ENCODE data around the gene TRAPPC12.

TRAPPC12 gene

DNA sequence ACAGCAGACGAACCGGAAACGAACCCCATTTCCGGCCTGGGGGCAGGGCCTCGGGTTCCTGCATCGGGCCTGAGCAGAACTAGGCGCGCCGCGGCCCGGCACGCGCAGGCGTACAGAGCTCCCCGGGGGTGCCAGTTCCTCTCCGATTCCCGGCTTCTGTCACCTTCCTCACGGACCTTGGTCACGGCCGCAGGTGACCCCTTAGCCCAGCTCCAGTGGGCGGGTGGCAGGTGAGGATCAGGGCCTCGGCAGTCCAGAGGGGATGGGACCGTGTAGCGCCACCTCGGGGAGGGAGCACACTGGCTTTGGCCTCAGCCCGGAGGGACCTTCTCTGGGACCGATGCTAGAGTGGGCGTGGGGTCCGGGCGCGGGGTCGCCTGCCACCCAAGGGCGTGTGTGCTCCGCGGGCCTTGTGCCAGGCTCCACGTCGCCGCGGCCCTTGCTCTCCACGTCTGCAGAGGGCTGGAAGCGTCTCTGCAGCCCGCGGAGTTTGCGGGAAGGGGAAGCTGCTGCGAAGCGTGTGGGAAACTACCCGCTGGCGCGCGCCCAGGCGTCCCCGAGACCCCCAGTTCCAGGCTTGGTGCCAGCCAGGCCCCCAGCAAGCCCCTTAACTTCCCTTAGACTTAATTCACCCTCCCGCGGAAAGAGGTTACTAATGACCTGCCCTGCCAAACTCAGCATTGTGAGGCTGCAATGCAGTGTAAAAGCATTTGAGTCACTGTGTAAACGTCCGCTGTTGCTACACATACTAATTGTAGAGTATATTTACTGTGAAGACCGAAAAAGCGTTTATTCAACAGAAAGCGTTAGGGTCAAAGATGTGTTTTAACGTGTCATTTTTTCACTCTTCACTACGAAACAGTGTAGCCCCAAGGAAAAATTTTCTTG lies at the start of gene TRAPPC12:
TRAPPC12 (plus strand) TSS at position 48 of the 888 bp plus-strand sequence. CDS start 7,930 bp downstream, outside the sequence.
- peak within 1 kb of the TSS; percentile 45 for H3K27ac ChIP-seq (ENCODE audit: low read depth, low read length)
- TF ChIP-seq, protein P1, sequence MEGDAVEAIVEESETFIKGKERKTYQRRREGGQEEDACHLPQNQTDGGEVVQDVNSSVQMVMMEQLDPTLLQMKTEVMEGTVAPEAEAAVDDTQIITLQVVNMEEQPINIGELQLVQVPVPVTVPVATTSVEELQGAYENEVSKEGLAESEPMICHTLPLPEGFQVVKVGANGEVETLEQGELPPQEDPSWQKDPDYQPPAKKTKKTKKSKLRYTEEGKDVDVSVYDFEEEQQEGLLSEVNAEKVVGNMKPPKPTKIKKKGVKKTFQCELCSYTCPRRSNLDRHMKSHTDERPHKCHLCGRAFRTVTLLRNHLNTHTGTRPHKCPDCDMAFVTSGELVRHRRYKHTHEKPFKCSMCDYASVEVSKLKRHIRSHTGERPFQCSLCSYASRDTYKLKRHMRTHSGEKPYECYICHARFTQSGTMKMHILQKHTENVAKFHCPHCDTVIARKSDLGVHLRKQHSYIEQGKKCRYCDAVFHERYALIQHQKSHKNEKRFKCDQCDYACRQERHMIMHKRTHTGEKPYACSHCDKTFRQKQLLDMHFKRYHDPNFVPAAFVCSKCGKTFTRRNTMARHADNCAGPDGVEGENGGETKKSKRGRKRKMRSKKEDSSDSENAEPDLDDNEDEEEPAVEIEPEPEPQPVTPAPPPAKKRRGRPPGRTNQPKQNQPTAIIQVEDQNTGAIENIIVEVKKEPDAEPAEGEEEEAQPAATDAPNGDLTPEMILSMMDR (IDR thresholded peaks at IDR 0.05; ENCODE audit: low read depth, low read length, poor library complexity, severe bottlenecking), result peak; percentile 69
- no peak for TF ChIP-seq EZH2phosphoT487 (IDR thresholded peaks at IDR 0.05; ENCODE audit: borderline replicate concordance, low read length)
- H3K27me3 ChIP-seq (ENCODE audit: control insufficient read depth, low read length), result no peaks in the 10 kb centered on the region
- H3K36me3 ChIP-seq (ENCODE audit: control insufficient read depth, low read length), result peaks cover 30% of the 10 kb centered on the region
- peak within 1 kb of the TSS; percentile 97 for H3K4me3 ChIP-seq (ENCODE audit: low read length)
- H3K79me2 ChIP-seq (ENCODE audit: control insufficient read depth, low read length), result peaks cover 80% of the 10 kb centered on the region
- H3K4me2 ChIP-seq (ENCODE audit: low read length), result peak within 1 kb of the TSS; percentile 92
- H3F3A ChIP-seq (ENCODE audit: control insufficient read depth, insufficient read depth), result no peaks in the 10 kb centered on the region
- H3K4me1 ChIP-seq (ENCODE audit: control insufficient read depth, low read length), result peaks cover 35% of the 10 kb centered on the region
- no peaks in the 10 kb centered on the region for H3K9me3 ChIP-seq (ENCODE audit: control insufficient read depth, insufficient read depth, low read length)
- no peaks in the 10 kb centered on the region for H3K9me2 ChIP-seq (replicated peaks; ENCODE audit: control insufficient read depth, low read length)
- peaks cover 4% of the 10 kb centered on the region; the same call in 1 of the 2 replicates for H4K20me1 ChIP-seq (ENCODE audit: control insufficient read depth, insufficient read depth, low read depth, low read length)

DNA sequence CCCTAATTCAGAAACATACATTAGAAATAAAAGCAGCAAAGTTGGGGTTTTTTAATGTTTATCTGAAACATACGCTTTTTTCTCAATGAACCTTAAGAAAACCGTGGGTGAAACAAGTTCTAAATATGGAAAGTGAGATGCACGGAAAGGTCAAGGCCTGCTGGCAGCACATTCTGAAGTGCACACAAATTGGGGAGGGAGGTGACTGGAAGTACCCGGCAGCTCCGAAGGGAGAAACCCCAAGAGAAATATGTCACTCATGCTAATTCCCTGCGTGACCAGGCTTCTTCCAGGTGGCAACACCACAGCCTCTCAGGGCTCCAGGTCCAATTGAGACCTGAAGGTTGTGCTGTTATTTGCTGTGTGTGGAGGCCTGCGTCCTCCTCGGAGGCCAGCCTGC lies 47.4 kb upstream of the TRAPPC12 start:
- Histone ChIP-seq H3K4me1 (ENCODE audit: control insufficient read depth, low read length) (no peaks in the 10 kb centered on the region), H3K9me2 (replicated peaks; ENCODE audit: control insufficient read depth, low read length) (no peaks in the 10 kb centered on the region), H3K27me3 (ENCODE audit: control insufficient read depth, low read length) (no peaks in the 10 kb centered on the region), H4K20me1 (ENCODE audit: control insufficient read depth, insufficient read depth, low read depth, low read length) (no peaks in the 10 kb centered on the region), H3K36me3 (ENCODE audit: control insufficient read depth, low read length) (peaks cover 44% of the 10 kb centered on the region), H3K79me2 (ENCODE audit: control insufficient read depth, low read length) (no peaks in the 10 kb centered on the region), H3F3A (ENCODE audit: control insufficient read depth, insufficient read depth) (no peaks in the 10 kb centered on the region), H3K4me2 (ENCODE audit: low read length) (no peak overlapping the region), H3K27ac (ENCODE audit: low read depth, low read length) (no peak overlapping the region), H3K4me3 (ENCODE audit: low read length) (no peak overlapping the region), H3K9me3 (ENCODE audit: control insufficient read depth, insufficient read depth, low read length) (no peaks in the 10 kb centered on the region)
- TF ChIP-seq, protein P1 (IDR thresholded peaks at IDR 0.05; ENCODE audit: low read depth, low read length, poor library complexity, severe bottlenecking), result no peak
- no peak for TF ChIP-seq EZH2phosphoT487 (IDR thresholded peaks at IDR 0.05; ENCODE audit: borderline replicate concordance, low read length)

DNA sequence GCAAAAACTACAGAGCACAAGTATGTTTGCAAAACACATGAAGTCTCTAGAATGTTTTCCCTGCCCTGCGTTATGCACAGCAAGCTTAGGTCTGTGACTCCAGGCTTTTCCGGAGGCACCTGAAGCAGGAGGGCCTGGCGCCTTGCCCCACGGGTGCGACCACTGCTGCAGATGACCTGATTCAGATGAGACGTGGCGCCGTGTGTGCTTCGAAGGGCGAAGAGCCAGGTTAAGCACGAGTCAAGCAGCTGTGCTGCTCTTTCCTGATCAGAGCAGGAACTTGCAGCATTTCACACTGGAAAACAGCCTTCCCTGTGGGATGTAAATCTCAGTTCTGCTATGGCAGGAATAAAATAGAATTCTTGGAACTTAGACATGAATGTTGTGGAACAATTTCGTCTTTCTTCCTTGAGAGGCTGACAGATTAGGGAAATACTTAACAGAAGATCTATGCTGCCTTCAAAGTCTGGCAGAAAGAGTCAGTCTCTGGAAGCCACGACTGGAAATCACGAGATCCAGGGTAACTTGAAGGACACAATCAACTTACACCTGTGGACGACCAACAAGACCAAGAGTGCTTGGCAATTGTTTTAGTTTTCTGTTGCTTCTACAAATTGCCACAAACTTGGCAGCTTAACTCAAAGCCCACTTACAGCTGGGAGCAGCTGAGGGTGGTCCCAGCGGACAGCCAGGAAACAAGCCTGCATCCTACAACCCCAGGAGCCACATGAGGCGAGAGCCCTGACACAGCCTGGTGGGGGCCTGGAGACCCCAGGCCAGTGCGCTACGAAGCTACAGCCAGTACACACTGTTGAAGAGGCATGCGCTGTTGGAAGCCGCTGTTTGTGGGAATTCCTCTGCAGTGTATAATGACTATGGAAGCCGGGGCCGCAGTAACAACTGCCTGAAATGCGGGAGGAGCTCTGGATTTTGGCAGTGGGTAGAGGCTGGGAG lies 44.8 kb upstream of the TRAPPC12 start:
- no peaks in the 10 kb centered on the region for H3K4me1 ChIP-seq (ENCODE audit: control insufficient read depth, low read length)
- H3K4me3 ChIP-seq (ENCODE audit: low read length), result no peak overlapping the region
- H3K9me2 ChIP-seq (replicated peaks; ENCODE audit: control insufficient read depth, low read length), result no peaks in the 10 kb centered on the region
- peaks cover 44% of the 10 kb centered on the region for H3K36me3 ChIP-seq (ENCODE audit: control insufficient read depth, low read length)
- no peaks in the 10 kb centered on the region for H3K9me3 ChIP-seq (ENCODE audit: control insufficient read depth, insufficient read depth, low read length)
- no peaks in the 10 kb centered on the region for H3K79me2 ChIP-seq (ENCODE audit: control insufficient read depth, low read length)
- no peaks in the 10 kb centered on the region for H3F3A ChIP-seq (ENCODE audit: control insufficient read depth, insufficient read depth)
- H3K4me2 ChIP-seq (ENCODE audit: low read length), result no peak overlapping the region
- no peaks in the 10 kb centered on the region for H3K27me3 ChIP-seq (ENCODE audit: control insufficient read depth, low read length)
- H4K20me1 ChIP-seq (ENCODE audit: control insufficient read depth, insufficient read depth, low read depth, low read length), result no peaks in the 10 kb centered on the region
- TF ChIP-seq EZH2phosphoT487 (IDR thresholded peaks at IDR 0.05; ENCODE audit: borderline replicate concordance, low read length), result no peak
- TF ChIP-seq, protein P1 (IDR thresholded peaks at IDR 0.05; ENCODE audit: low read depth, low read length, poor library complexity, severe bottlenecking), result no peak
- no peak overlapping the region for H3K27ac ChIP-seq (ENCODE audit: low read depth, low read length)
